NCI-H460 (cell line): Measurements from ENCODE around the gene STARD13. TPM values are rescaled to one million over a fixed set of nuclear protein-coding genes. Genes with fewer than 3 reads are reported as not detected.

Source experiments
- DNase-seq: peaks from one replicate; pipeline ENCODE4 v3.0.0-alpha.2; 2016; ENCODE audit warnings: low read depth; ENCODE audit errors: extremely low read depth
- total RNA-seq: library from RNA; depleted of rRNA; stranded (reverse); fragments of >200 nt; shearing (Covaris generic); gene quantifications from 2 replicates; pipeline ENCODE4 v1.2.3, GENCODE V29; 2014

Gene STARD13
- total RNA-seq, 1 experiment from 2014 or later: 3.8 TPM

GRCh38 chr13:33072282-33072681 is 213.3 kb downstream of the STARD13 start:
- DNase-seq: no peak

- DNase-seq: no peak
Measured at GRCh38 chr13:33070713-33071112, 214.8 kb downstream of the STARD13 start.

DNA sequence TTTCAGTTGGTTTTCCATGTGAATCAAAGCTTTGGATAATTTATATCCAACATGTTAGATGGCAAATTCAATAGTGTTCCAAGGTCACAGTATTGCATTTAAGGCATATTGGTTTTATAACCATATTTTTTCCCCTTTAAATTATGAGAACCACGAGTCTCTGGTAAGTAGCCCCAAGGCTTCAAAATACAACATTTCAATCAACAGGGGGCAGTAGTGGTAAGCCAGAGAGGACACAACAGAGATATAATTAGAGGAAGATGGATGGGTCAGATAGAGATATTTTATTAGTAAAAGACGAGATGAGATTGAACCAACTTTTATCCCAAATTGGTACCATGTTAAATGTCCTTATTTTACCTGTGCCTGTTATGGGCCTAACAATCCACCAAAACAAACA is 216.2 kb downstream of the STARD13 start:
- DNase-seq: no peak

DNA sequence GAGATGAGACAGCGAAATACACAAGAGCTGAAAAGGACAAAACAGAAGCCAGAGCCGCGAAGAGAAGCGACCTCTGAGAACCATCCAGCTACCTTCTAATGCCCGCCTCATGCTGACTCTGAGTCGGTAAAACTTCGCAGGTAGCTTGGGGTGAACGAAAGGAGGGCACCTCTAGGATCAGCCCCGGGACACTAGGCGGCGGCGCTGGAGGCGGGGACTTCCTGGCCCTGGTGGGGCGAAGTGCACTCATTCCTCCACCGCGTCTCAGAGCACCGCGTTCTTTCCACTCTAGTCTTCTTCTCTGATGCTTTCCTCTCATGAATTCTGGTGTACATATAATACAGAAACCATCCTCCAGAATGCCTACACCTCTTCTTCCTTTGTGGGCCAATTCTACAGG is 219.2 kb downstream of the STARD13 start:
- no peak for DNase-seq

DNA sequence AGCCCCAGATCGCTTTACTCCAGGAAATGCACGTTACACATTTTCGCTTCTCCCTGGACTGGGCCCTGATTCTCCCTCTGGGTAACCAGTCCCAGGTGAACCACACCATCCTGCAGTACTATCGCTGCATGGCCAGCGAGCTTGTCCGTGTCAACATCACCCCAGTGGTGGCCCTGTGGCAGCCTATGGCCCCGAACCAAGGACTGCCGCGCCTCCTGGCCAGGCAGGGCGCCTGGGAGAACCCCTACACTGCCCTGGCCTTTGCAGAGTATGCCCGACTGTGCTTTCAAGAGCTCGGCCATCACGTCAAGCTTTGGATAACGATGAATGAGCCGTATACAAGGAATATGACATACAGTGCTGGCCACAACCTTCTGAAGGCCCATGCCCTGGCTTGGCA is 224.7 kb downstream of the STARD13 start:
- DNase-seq: no peak

- no peak for DNase-seq
Measured at GRCh38 chr13:33058776-33059327, 226.7 kb downstream of the STARD13 start.

DNA sequence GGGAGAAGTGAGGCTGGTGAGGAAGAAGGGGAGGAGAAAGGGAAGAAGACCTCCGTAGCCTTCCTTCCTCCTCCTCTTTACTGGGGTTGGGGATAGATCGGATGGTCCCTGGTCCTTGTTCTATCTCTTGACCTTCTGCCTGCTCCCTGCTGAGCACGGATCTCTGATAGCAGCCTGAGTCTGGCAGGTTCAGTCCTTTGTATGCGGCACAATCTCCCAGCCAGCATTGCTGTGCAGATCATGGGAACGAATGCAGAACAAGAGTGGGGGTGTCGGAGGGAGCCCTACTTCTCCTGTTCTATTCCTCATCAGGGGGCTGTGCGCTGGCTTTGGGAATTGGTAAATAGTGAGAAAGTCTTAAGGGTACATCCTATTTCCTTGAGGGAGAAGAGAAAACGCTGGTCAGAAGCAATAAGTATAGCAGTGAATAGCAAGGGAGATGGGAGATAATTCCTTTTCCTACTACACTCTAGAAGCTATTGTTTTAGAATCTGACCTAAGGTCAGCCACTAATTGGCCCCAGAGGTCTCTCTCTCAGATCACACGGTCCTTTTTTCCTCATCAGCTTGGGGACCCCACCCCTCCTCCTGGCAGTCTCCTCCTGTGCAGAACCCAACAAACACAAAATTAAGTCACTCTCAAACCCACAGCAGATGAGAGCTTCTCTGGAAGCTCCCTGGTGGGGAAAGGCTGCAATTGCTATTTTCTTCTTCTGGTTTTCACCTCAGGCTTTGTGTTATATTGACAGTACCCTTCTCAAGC is 228.4 kb downstream of the STARD13 start:
- no peak for DNase-seq

GRCh38 chr13:33053397-33054066 is 232.0 kb downstream of the STARD13 start:
- no peak for DNase-seq
